Natural killer cell (primary cell): ENCODE data around the gene SAMD11. TPM values are rescaled to one million over a fixed set of nuclear protein-coding genes. Genes with fewer than 3 reads are reported as not detected.

Source experiments
- ATAC-seq, 3 donors: fragments of 150-1000 bp in 2 of 3; fragments of 200-7000 bp in 1 of 3; cut with Tn5 transposase; 1 replicate in 1 of 3; 2 replicates in 2 of 3; pipeline ENCODE4 v1.10.0; 2021; ENCODE audit warnings: mild to moderate bottlenecking in 2 of 3, moderate library complexity in 2 of 3
- DNase-seq, 2 donors: peaks; one replicate each; pipeline versions ENCODE4 v3.0.0 to v3.0.0-alpha.2; 2013 to 2021; ENCODE audit warnings: mixed read lengths in 1 of 2
- H3K27ac ChIP-seq: one replicate; pipeline ENCODE4 v1.5.1; 2013; ENCODE audit warnings: mild to moderate bottlenecking, low read length
- H3K27me3 ChIP-seq: one replicate; pipeline ENCODE4 v1.6.1; 2013; ENCODE audit warnings: low read length; ENCODE audit not compliant: control insufficient read depth, insufficient read depth
- H3K36me3 ChIP-seq: one replicate; pipeline ENCODE4 v1.6.1; 2013; ENCODE audit warnings: low read length; ENCODE audit not compliant: control insufficient read depth, insufficient read depth
- H3K4me1 ChIP-seq: one replicate; pipeline ENCODE4 v1.6.1; 2013; ENCODE audit warnings: low read length; ENCODE audit not compliant: control insufficient read depth, insufficient read depth
- H3K4me3 ChIP-seq: one replicate; pipeline ENCODE4 v1.5.1; 2013; ENCODE audit warnings: low read length
- H3K9me3 ChIP-seq: one replicate; pipeline ENCODE4 v1.6.1; 2013; ENCODE audit warnings: low read length; ENCODE audit not compliant: control insufficient read depth, insufficient read depth
- H3K27ac Mint-ChIP-seq, 2 donors: one replicate each; pipeline ENCODE4 v1.8.0; 2022; ENCODE audit warnings: mild to moderate bottlenecking in 2 of 2, mixed read lengths in 2 of 2, moderate library complexity in 1 of 2
- H3K27me3 Mint-ChIP-seq, 2 donors: one replicate each; pipeline ENCODE4 v1.8.0; 2022; ENCODE audit warnings: low read depth in 2 of 2, mixed read lengths in 2 of 2
- H3K36me3 Mint-ChIP-seq: one replicate; pipeline ENCODE4 v1.8.0; 2022; ENCODE audit warnings: mixed read lengths
- H3K4me1 Mint-ChIP-seq, 2 donors: one replicate each; pipeline ENCODE4 v1.8.0; 2022; ENCODE audit warnings: mixed read lengths in 2 of 2
- H3K4me3 Mint-ChIP-seq: one replicate; pipeline ENCODE4 v1.8.0; 2022; ENCODE audit warnings: mild to moderate bottlenecking, moderate library complexity, mixed read lengths
- H3K9me3 Mint-ChIP-seq, 2 donors: one replicate each; pipeline ENCODE4 v1.8.0; 2022; ENCODE audit warnings: mixed read lengths in 2 of 2
- CTCF ChIP-seq: fragments of 200-600 bp; IDR thresholded peaks from one replicate; pipeline ENCODE4 v1.8.0; 2022; ENCODE audit warnings: antibody characterized with exemption
- WGBS: methylation state at CpG from one replicate; pipeline ENCODE4 v1.1.7; 2013; ENCODE audit warnings: missing lambda C conversion rate; ENCODE audit not compliant: insufficient coverage; 5-methylcytosine and 5-hydroxymethylcytosine counted together
- intact Hi-C: fragments of 100-400 bp; cut with micrococcal nuclease; formaldehyde crosslinking; loops from one replicate; pipeline ENCODE4 v1.14.2; 2022
- total RNA-seq, 4 donors: library from RNA; stranded (reverse); fragments of 120-200 nt in 1 of 4; gene quantifications; one replicate each; pipeline versions ENCODE4 v1.2.3 to v1.2.4, GENCODE V29; 2013 to 2022

Gene SAMD11
- total RNA-seq, 3 donors from 2014 or later (not counting 1 experiment from before 2014, with no cell fraction given): not detected

GRCh38 chr1:908661-909060 is 15.1 kb upstream of the SAMD11 start:
- Histone ChIP-seq H3K4me1 (peaks cover 15% of the 10 kb centered on the region), H3K36me3 (no peaks in the 10 kb centered on the region), H3K27ac (no peak overlapping the region), H3K9me3 (no peaks in the 10 kb centered on the region), H3K27me3 (peaks cover 12% of the 10 kb centered on the region), H3K4me3 (no peak overlapping the region)
- whole genome bisulfite sequencing: 94% methylated on average over 8 of the region's 16 CpGs
- intact Hi-C loops: no loop called here
- H3K4me1 Mint-ChIP-seq: peaks cover 6 to 12% of the 10 kb centered on the region in 2 donors
- no peak for TF ChIP-seq CTCF
- peaks cover 18 to 28% of the 10 kb centered on the region in 2 donors for H3K27me3 Mint-ChIP-seq
- H3K4me3 Mint-ChIP-seq: no peak overlapping the region
- DNase-seq (no peak), ATAC-seq (no peak)
- no peak overlapping the region for H3K27ac Mint-ChIP-seq
- H3K36me3 Mint-ChIP-seq: no peaks in the 10 kb centered on the region
- no peaks in the 10 kb centered on the region for H3K9me3 Mint-ChIP-seq

GRCh38 chr1:909861-910310 is 13.8 kb upstream of the SAMD11 start:
- ATAC-seq (no peak), DNase-seq (peak in 1 of 2 donors; percentile 13)
- H3K27ac Mint-ChIP-seq: no peak overlapping the region
- H3K4me3 Mint-ChIP-seq: no peak overlapping the region
- intact Hi-C loops: no loop called here
- Histone ChIP-seq H3K4me1 (peaks cover 8% of the 10 kb centered on the region), H3K27me3 (peaks cover 12% of the 10 kb centered on the region), H3K27ac (no peak overlapping the region), H3K9me3 (no peaks in the 10 kb centered on the region), H3K36me3 (no peaks in the 10 kb centered on the region), H3K4me3 (no peak overlapping the region)
- WGBS: 9% methylated on average over 53 of the region's 53 CpGs
- H3K27me3 Mint-ChIP-seq: peaks cover 18 to 34% of the 10 kb centered on the region in 2 donors
- H3K36me3 Mint-ChIP-seq: no peaks in the 10 kb centered on the region
- TF ChIP-seq CTCF: no peak
- no peaks in the 10 kb centered on the region for H3K9me3 Mint-ChIP-seq
- peaks cover 6 to 12% of the 10 kb centered on the region in 2 donors for H3K4me1 Mint-ChIP-seq

GRCh38 chr1:910311-910880 is 13.3 kb upstream of the SAMD11 start:
- Histone ChIP-seq H3K36me3 (no peaks in the 10 kb centered on the region), H3K4me1 (peaks cover 3% of the 10 kb centered on the region), H3K27ac (no peak overlapping the region), H3K4me3 (no peak overlapping the region), H3K9me3 (no peaks in the 10 kb centered on the region), H3K27me3 (peaks cover 8% of the 10 kb centered on the region)
- intact Hi-C loops: no loop called here
- no peak for DNase-seq
- Mint-ChIP-seq H3K36me3 (no peaks in the 10 kb centered on the region), H3K4me1 (peaks cover 2 to 8% of the 10 kb centered on the region in 2 donors), H3K9me3 (no peaks in the 10 kb centered on the region), H3K27ac (no peak overlapping the region), H3K27me3 (peaks cover 18 to 34% of the 10 kb centered on the region in 2 donors), H3K4me3 (no peak overlapping the region)
- ATAC-seq: no peak
- WGBS: 29% methylated on average over 29 of the region's 29 CpGs
- no peak for TF ChIP-seq CTCF
